Tibial artery (tissue), 4 donors: ENCODE data around the gene RNF112.
"Not testable (repeated sequence)": the region's sequence is repeated elsewhere in the genome, so short reads cannot be mapped to it uniquely, and the experiment has no call there.

ENCODE experiments used
- DNase-seq, 2 donors: peaks; one replicate each; pipeline ENCODE4 v3.0.0-alpha.2; 2019
- H3K27ac ChIP-seq, 2 donors: fragments of 200-600 bp; sonication (generic) in 1 of 2; 1 replicate in 1 of 2; 2 replicates in 1 of 2; pipeline ENCODE4 v1.5.1; 2018 to 2019; ENCODE audit warnings: mild to moderate bottlenecking in 1 of 2
- H3K27me3 ChIP-seq, 2 donors: fragments of 200-600 bp; sonication (generic) in 1 of 2; one replicate each; pipeline versions ENCODE4 v1.5.1 to v1.6.0; 2016 to 2019
- H3K36me3 ChIP-seq, 3 donors: fragments of 200-600 bp; sonication (generic) in 2 of 3; one replicate each; pipeline ENCODE4 v1.5.1; 2016 to 2019; ENCODE audit warnings: mild to moderate bottlenecking in 2 of 3
- H3K4me1 ChIP-seq, 4 donors: fragments of 200-600 bp; sonication (generic) in 2 of 4; 1 replicate in 3 of 4; 2 replicates in 1 of 4; pipeline ENCODE4 v1.5.1; 2016 to 2019
- H3K4me3 ChIP-seq, 2 donors: fragments of 200-600 bp; sonication (generic) in 1 of 2; 1 replicate in 1 of 2; 2 replicates in 1 of 2; pipeline ENCODE4 v1.5.1; 2018 to 2019; ENCODE audit warnings: mild to moderate bottlenecking in 2 of 2
- H3K9me3 ChIP-seq, 3 donors: fragments of 200-600 bp; sonication (generic) in 1 of 3; one replicate each; pipeline ENCODE4 v1.5.1; 2016 to 2019
- intact Hi-C: fragments of 100-400 bp; cut with DNase I; formaldehyde crosslinking; loops from one replicate; pipeline ENCODE4 v1.15.0; 2023; ENCODE audit warnings: low total_unique reads
- TF ChIP-seq, protein P1 (sequence below), 2 experiments: fragments of 200-600 bp in 1 of 2; fragments of 450-650 bp in 1 of 2; IDR thresholded peaks; one replicate each; pipeline ENCODE4 v1.5.1; 2017 to 2019; ENCODE audit warnings: antibody characterized with exemption in 2 of 2, mild to moderate bottlenecking in 1 of 2, moderate library complexity in 1 of 2

The RNF112 gene

GRCh38 chr17:19433255-19433654, 22.2 kb downstream of the RNF112 start:
- Histone ChIP-seq H3K36me3 (no peaks in the 10 kb centered on the region), H3K4me1 (no peaks in the 10 kb centered on the region), H3K27me3 (no peaks in the 10 kb centered on the region), H3K9me3 (no peaks in the 10 kb centered on the region), H3K4me3 (no peak overlapping the region), H3K27ac (no peak overlapping the region)
- intact Hi-C loops: no loop called here
- DNase-seq: no peak
- TF ChIP-seq, protein P1, sequence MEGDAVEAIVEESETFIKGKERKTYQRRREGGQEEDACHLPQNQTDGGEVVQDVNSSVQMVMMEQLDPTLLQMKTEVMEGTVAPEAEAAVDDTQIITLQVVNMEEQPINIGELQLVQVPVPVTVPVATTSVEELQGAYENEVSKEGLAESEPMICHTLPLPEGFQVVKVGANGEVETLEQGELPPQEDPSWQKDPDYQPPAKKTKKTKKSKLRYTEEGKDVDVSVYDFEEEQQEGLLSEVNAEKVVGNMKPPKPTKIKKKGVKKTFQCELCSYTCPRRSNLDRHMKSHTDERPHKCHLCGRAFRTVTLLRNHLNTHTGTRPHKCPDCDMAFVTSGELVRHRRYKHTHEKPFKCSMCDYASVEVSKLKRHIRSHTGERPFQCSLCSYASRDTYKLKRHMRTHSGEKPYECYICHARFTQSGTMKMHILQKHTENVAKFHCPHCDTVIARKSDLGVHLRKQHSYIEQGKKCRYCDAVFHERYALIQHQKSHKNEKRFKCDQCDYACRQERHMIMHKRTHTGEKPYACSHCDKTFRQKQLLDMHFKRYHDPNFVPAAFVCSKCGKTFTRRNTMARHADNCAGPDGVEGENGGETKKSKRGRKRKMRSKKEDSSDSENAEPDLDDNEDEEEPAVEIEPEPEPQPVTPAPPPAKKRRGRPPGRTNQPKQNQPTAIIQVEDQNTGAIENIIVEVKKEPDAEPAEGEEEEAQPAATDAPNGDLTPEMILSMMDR (IDR thresholded peaks at IDR 0.05): no peak

DNA sequence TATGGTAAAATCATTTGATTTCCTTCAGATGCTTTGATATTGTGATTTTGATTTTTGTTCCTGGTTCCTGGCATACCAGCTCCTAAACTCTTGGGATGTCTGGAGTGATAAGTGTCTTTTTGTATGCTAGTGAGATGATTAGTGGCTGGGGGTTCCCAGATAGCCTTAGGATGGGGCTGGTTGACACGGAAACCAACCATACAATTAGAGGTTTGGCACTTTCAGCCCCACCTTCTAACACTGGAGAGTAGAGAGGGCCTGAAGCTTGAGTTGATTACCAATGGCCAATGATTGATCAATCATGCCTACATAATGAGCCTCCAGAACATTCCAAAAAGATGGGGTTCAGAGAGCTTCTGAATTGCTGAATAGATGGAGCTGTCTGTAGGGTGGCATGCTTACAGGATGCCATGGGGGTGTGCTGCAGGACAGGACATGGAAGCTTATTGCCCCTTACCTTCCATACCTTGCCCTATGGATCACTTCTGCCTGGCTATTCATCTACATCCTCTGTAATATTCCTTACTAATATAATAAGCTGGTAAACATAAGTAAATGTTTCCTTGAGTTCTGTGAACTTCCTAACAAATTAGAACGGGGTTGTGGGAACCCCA, 22.8 kb downstream of the RNF112 start:
- no peak for DNase-seq
- TF ChIP-seq, protein P1 (IDR thresholded peaks at IDR 0.05): no peak
- intact Hi-C loops: no loop called here
- Histone ChIP-seq H3K4me3 (no peak overlapping the region), H3K4me1 (no peaks in the 10 kb centered on the region), H3K36me3 (no peaks in the 10 kb centered on the region), H3K9me3 (no peaks in the 10 kb centered on the region), H3K27me3 (no peaks in the 10 kb centered on the region), H3K27ac (no peak overlapping the region)

DNA sequence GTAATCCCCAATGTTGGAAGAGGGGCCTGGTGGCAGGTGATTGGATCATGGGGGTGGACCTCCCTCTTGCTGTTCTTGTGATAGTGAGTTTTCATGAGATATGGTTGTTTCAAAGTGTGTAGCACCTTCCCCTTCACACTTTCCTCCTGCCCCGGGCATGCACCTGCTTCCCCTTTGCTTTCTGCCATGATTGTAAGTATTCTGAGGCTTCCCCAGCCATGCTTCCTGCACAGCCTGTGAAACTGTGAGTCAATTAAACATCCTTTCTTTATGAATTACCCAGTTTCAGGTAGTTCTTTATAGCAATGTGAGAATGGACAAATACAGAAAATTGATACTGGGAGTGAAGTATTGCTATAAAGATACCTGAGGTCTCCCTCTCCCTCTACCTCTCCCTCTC, 29.4 kb downstream of the RNF112 start:
- Histone ChIP-seq H3K4me3 (no peak overlapping the region), H3K27ac (no peak overlapping the region), H3K27me3 (no peaks in the 10 kb centered on the region), H3K9me3 (no peaks in the 10 kb centered on the region), H3K36me3 (no peaks in the 10 kb centered on the region), H3K4me1 (no peaks in the 10 kb centered on the region)
- no peak for DNase-seq
- intact Hi-C loops: no loop called here
- TF ChIP-seq, protein P1 (IDR thresholded peaks at IDR 0.05): no peak

- H3K9me3 ChIP-seq, H3K27ac ChIP-seq, H3K27me3 ChIP-seq, intact Hi-C loops, H3K36me3 ChIP-seq, H3K4me1 ChIP-seq, H3K4me3 ChIP-seq, DNase-seq: not testable (repeated sequence)
Measured at GRCh38 chr17:19441288-19441687, 30.3 kb downstream of the RNF112 start.

DNA sequence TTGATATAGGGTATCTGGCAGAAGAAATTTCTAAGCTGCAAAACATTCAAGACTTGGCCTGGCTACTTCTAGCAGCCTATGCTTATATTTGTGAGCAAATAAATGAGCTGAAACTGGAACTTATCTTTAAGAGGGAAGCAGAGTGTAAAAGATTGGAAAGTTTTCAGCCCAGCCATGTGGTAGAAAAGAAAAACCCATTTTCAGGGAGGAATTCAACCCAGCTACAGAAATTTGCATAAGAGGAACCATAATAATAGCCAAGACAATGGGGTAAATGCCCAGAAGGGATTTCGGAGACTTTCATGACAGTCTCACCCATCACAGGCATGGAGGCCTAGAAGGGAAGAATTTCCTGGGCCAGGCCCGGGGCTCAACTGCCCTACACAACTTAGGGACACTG, 31.7 kb downstream of the RNF112 start:
- TF ChIP-seq, protein P1 (IDR thresholded peaks at IDR 0.05): no peak
- DNase-seq: no peak
- Histone ChIP-seq H3K9me3 (no peaks in the 10 kb centered on the region), H3K36me3 (no peaks in the 10 kb centered on the region), H3K27me3 (no peaks in the 10 kb centered on the region), H3K27ac (no peak overlapping the region), H3K4me3 (no peak overlapping the region), H3K4me1 (peaks cover 0 to 14% (median 13%) of the 10 kb centered on the region in 4 donors)
- intact Hi-C loops: no loop called here

DNA sequence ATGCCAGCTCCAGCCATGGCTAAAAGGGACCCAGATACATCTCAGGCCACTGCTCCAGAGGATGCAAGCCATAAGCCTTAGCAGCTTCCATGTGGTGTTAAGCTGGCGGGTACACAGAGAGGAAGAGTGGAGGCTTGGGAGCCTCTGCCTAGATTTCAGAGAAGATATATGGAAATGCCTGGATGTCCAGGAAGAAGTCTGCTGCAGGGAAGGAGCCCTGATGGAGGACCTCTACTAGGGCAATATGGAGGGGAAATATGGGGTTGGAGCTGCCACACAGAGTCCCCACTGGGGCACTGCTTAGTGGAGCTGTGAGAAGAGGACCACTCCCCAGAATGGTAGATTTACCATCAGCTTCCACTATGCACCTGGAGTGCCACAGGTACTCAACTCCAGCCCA, 32.1 kb downstream of the RNF112 start:
- H3K36me3 ChIP-seq: no peaks in the 10 kb centered on the region
- intact Hi-C loops: no loop called here

More for the DNA sequence above, 32.1 kb downstream of the RNF112 start:
- TF ChIP-seq, protein P1 (IDR thresholded peaks at IDR 0.05): no peak
- Histone ChIP-seq H3K9me3 (no peaks in the 10 kb centered on the region), H3K27me3 (no peaks in the 10 kb centered on the region), H3K4me3 (no peak overlapping the region), H3K4me1 (peaks cover 0 to 18% (median 17%) of the 10 kb centered on the region in 4 donors), H3K27ac (no peak overlapping the region)
- DNase-seq: no peak
